Loucy (cell line): ENCODE results near the gene APC2.

Source experiments
- EZH2phosphoT487 ChIP-seq: fragments of 200-600 bp; IDR thresholded peaks from 2 replicates; pipeline ENCODE4 v1.6.1; 2018; ENCODE audit warnings: antibody characterized with exemption, mild to moderate bottlenecking, moderate library complexity, borderline replicate concordance
- TF ChIP-seq, protein P1 (sequence below): fragments of 200-600 bp; sonication (generic); conservative IDR thresholded peaks from 2 replicates; pipeline ENCODE4 v1.5.1; 2014; ENCODE audit warnings: mild to moderate bottlenecking, antibody characterized with exemption, low read length

DNA sequence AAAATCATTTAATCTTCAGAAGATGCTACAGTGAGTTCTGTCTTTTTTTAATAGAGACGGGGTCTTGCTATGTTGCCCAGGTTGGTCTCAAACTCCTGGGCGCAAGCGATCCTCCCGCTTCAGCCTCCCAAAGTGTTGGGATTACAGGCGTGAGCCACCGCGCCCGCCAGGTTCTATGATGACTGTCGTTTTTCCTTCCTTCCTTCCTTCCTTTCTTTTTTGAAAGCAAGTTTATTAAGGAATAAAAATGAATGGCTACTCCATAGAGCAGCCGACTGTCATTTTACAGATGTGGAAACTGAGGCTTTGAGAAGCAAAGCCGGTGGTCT, 48.1 kb upstream of the APC2 start:
- TF ChIP-seq, protein P1, sequence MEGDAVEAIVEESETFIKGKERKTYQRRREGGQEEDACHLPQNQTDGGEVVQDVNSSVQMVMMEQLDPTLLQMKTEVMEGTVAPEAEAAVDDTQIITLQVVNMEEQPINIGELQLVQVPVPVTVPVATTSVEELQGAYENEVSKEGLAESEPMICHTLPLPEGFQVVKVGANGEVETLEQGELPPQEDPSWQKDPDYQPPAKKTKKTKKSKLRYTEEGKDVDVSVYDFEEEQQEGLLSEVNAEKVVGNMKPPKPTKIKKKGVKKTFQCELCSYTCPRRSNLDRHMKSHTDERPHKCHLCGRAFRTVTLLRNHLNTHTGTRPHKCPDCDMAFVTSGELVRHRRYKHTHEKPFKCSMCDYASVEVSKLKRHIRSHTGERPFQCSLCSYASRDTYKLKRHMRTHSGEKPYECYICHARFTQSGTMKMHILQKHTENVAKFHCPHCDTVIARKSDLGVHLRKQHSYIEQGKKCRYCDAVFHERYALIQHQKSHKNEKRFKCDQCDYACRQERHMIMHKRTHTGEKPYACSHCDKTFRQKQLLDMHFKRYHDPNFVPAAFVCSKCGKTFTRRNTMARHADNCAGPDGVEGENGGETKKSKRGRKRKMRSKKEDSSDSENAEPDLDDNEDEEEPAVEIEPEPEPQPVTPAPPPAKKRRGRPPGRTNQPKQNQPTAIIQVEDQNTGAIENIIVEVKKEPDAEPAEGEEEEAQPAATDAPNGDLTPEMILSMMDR: no peak; the same call in 1 of the 2 replicates
- TF ChIP-seq EZH2phosphoT487: no peak
